SU-DHL-6 (cell line): Measurements from ENCODE around the gene DPP6.

ENCODE experiments used
- H2AFZ ChIP-seq: fragments of 200-600 bp; sonication (generic); 2 replicates; pipeline ENCODE4 v1.6.1; 2014; ENCODE audit warnings: low read depth, mild to moderate bottlenecking, moderate library complexity, mixed read lengths, antibody characterized with exemption, low read length; ENCODE audit not compliant: severe bottlenecking
- H3F3A ChIP-seq: fragments of 200-600 bp; shearing (Covaris generic); 2 replicates; pipeline ENCODE4 v1.6.0; 2016; ENCODE audit warnings: antibody characterized with exemption, mild to moderate bottlenecking; ENCODE audit not compliant: insufficient read depth
- H3K27ac ChIP-seq: fragments of 200-600 bp; sonication (generic); 2 replicates; pipeline ENCODE4 v1.5.1; 2016; ENCODE audit warnings: low read depth, mild to moderate bottlenecking, low read length, moderate library complexity, mixed read lengths
- H3K27me3 ChIP-seq: fragments of 200-600 bp; sonication (generic), shearing (Covaris generic); 2 replicates; pipeline ENCODE4 v1.6.0; 2014; ENCODE audit warnings: mild to moderate bottlenecking, low read length
- H3K36me3 ChIP-seq: fragments of 200-600 bp; sonication (generic); 2 replicates; pipeline ENCODE4 v1.6.1; 2014; ENCODE audit warnings: mild to moderate bottlenecking, low read length, mixed read lengths
- H3K4me2 ChIP-seq: fragments of 300-600, 200-600 bp; shearing (Covaris generic), sonication (generic); 2 replicates; pipeline ENCODE4 v1.6.0; 2014; ENCODE audit warnings: low read length, low read depth, mild to moderate bottlenecking; ENCODE audit not compliant: poor library complexity, severe bottlenecking
- H3K4me3 ChIP-seq: fragments of 200-600 bp; sonication (generic); 2 replicates; pipeline ENCODE4 v1.5.1; 2014; ENCODE audit warnings: antibody characterized with exemption, low read length, mild to moderate bottlenecking, mixed read lengths; ENCODE audit not compliant: insufficient read depth, poor library complexity, severe bottlenecking
- H3K79me2 ChIP-seq: fragments of 200-600 bp; sonication (generic); 2 replicates; pipeline ENCODE4 v1.6.1; 2014; ENCODE audit warnings: mild to moderate bottlenecking, low read length, moderate library complexity; ENCODE audit not compliant: insufficient read depth
- H3K9ac ChIP-seq: fragments of 200-600 bp; sonication (generic); 2 replicates; pipeline ENCODE4 v1.7.0; 2014; ENCODE audit warnings: mild to moderate bottlenecking, low read length
- H3K9me2 ChIP-seq: fragments of 200-600 bp; sonication (generic); replicated peaks from 2 replicates; pipeline ENCODE4 v1.6.1; 2014; ENCODE audit warnings: low read length; ENCODE audit not compliant: insufficient read depth
- H3K9me3 ChIP-seq: fragments of 200-600 bp; sonication (generic); 2 replicates; pipeline ENCODE4 v1.6.1; 2014; ENCODE audit warnings: low read length, mixed read lengths; ENCODE audit not compliant: insufficient read depth
- H4K20me1 ChIP-seq: fragments of 200-600 bp; sonication (generic); 2 replicates; pipeline ENCODE4 v1.6.1; 2014; ENCODE audit warnings: low read depth, mild to moderate bottlenecking, antibody characterized with exemption, low read length, moderate library complexity, mixed read lengths
- EZH2phosphoT487 ChIP-seq: fragments of 200-600 bp; sonication (generic), shearing (Covaris generic); conservative IDR thresholded peaks from 2 replicates; pipeline ENCODE4 v1.6.1; 2018; ENCODE audit warnings: mild to moderate bottlenecking, antibody characterized with exemption, low read length, moderate library complexity, mixed read lengths
- TF ChIP-seq, protein P1 (sequence below): fragments of 200-600 bp; sonication (generic); IDR thresholded peaks from one replicate; pipeline ENCODE4 v1.5.1; 2017; ENCODE audit warnings: antibody characterized with exemption, mild to moderate bottlenecking, low read length, moderate library complexity; ENCODE audit not compliant: insufficient read depth, poor library complexity, severe bottlenecking

Gene DPP6

DNA sequence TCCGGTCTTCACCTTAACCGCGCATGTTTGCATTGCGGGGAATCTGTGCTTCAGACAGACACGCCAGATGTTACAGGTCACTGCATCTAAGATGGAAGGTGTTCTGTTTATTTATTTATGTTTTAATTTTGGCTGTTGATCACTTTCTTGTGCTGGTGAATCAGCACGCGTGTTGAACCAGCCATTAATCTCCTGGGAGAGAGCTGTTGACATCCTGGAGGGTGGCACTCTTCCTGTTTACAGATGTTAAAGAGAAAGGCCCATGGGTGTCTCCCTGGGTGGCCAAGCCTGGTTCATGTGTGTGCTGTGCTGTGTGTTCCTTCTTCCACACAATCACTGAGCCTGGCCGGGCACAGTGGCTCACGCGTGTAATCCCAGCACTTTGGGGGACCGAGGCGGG is 595.4 kb downstream of the DPP6 start:
- Histone ChIP-seq H3K27ac (no peak overlapping the region), H3K36me3 (no peaks in the 10 kb centered on the region), H3K4me2 (no peak overlapping the region), H3F3A (no peaks in the 10 kb centered on the region), H2AFZ (no peak overlapping the region), H3K9me2 (no peaks in the 10 kb centered on the region), H4K20me1 (no peaks in the 10 kb centered on the region), H3K4me3 (no peak overlapping the region), H3K79me2 (no peaks in the 10 kb centered on the region), H3K9ac (no peak overlapping the region), H3K27me3 (no peaks in the 10 kb centered on the region), H3K9me3 (no peaks in the 10 kb centered on the region)
- TF ChIP-seq, protein P1, sequence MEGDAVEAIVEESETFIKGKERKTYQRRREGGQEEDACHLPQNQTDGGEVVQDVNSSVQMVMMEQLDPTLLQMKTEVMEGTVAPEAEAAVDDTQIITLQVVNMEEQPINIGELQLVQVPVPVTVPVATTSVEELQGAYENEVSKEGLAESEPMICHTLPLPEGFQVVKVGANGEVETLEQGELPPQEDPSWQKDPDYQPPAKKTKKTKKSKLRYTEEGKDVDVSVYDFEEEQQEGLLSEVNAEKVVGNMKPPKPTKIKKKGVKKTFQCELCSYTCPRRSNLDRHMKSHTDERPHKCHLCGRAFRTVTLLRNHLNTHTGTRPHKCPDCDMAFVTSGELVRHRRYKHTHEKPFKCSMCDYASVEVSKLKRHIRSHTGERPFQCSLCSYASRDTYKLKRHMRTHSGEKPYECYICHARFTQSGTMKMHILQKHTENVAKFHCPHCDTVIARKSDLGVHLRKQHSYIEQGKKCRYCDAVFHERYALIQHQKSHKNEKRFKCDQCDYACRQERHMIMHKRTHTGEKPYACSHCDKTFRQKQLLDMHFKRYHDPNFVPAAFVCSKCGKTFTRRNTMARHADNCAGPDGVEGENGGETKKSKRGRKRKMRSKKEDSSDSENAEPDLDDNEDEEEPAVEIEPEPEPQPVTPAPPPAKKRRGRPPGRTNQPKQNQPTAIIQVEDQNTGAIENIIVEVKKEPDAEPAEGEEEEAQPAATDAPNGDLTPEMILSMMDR = no peak
- TF ChIP-seq EZH2phosphoT487 = no peak

DNA sequence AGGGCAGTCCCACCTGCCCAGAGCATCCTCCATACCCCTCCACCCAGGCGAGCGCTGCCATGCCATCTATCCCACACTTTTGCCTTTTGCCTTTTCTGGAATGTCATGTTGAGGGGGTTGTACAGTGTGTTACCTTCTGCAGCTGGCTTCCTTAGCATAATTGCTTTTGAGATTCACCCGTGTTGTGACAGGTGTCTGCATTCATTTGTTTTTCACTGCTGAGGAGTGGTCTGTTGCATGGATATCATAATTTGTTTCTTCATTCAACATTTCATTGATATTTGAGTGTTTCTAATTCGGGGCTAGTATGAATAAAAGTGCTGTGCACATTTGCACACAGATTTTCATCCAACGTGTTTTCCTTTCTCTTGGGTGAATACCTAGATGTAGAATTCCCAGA is 596.8 kb downstream of the DPP6 start:
- Histone ChIP-seq H3K79me2 (no peaks in the 10 kb centered on the region), H3K4me3 (no peak overlapping the region), H3F3A (no peaks in the 10 kb centered on the region), H3K4me2 (no peak overlapping the region), H3K36me3 (no peaks in the 10 kb centered on the region), H3K9me3 (no peaks in the 10 kb centered on the region), H3K9me2 (no peaks in the 10 kb centered on the region), H3K9ac (no peak overlapping the region), H4K20me1 (no peaks in the 10 kb centered on the region), H3K27me3 (no peaks in the 10 kb centered on the region), H3K27ac (no peak overlapping the region), H2AFZ (no peak overlapping the region)
- no peak for TF ChIP-seq EZH2phosphoT487
- TF ChIP-seq, protein P1 = no peak

DNA sequence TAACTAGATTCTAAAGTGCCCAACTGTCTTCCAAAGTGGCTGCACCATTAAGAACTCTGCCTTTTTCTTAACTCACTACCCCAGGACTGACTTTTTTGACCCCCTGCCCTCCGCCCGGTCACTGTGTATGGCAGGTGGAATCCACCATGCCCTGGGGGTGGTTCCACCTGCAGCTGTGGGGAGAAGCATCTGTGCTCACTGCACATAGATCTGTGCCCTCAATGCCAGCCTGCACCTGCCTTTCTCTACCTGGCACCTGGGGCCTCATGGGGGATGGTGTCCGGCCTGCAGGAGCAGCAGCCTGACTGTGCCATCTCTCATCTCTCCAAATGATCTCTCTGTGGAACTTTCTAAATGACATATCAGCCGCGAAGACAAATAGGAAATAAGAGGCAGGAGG is 597.2 kb downstream of the DPP6 start:
- H3K4me2 ChIP-seq = no peak overlapping the region
- H3K27ac ChIP-seq = no peak overlapping the region
- H4K20me1 ChIP-seq = no peaks in the 10 kb centered on the region
- H2AFZ ChIP-seq = no peak overlapping the region
- no peak overlapping the region for H3K4me3 ChIP-seq
- no peaks in the 10 kb centered on the region for H3K9me2 ChIP-seq
- H3F3A ChIP-seq = no peaks in the 10 kb centered on the region
- H3K79me2 ChIP-seq = no peaks in the 10 kb centered on the region
- no peak overlapping the region for H3K9ac ChIP-seq
- H3K36me3 ChIP-seq = no peaks in the 10 kb centered on the region
- TF ChIP-seq, protein P1 = no peak
- no peak for TF ChIP-seq EZH2phosphoT487
- H3K27me3 ChIP-seq = no peaks in the 10 kb centered on the region
- H3K9me3 ChIP-seq = no peaks in the 10 kb centered on the region
